B cell (primary cell): ENCODE data around the gene ZNF213. TPM values are rescaled to one million over a fixed set of nuclear protein-coding genes. Genes with fewer than 3 reads are reported as not detected.

Experiments
- ATAC-seq: fragments of 200-7000 bp; cut with Tn5 transposase; one replicate; pipeline ENCODE4 v1.10.0; 2021; ENCODE audit warnings: low read depth, mild to moderate bottlenecking, moderate number of reproducible peaks, moderate library complexity
- CTCF ChIA-PET: fragments of 350-600 bp; sonication (Branson Sonifier 250); formaldehyde crosslinking; loops from one replicate; lab custom pipeline; 2021; ENCODE audit warnings: antibody characterized with exemption, inconsistent platforms; lab: Charles Lee
- POLR2A ChIA-PET: fragments of 350-600 bp; sonication (Branson Sonifier 250); formaldehyde crosslinking; loops from one replicate; lab custom pipeline; 2021; ENCODE audit warnings: antibody characterized with exemption; lab: Charles Lee
- DNase-seq: peaks from one replicate; pipeline ENCODE4 v3.0.0; 2013
- H2AFZ ChIP-seq: 2 replicates; pipeline ENCODE4 v1.6.1; 2012; ENCODE audit warnings: mild to moderate bottlenecking, low read depth, low read length; ENCODE audit not compliant: insufficient read depth, poor library complexity, severe bottlenecking
- H3K27ac ChIP-seq, 2 donors: 1 replicate in 1 of 2; 2 replicates in 1 of 2; pipeline ENCODE4 v1.5.1; 2012 to 2013; ENCODE audit warnings: low read length in 2 of 2, mild to moderate bottlenecking in 2 of 2, moderate library complexity in 1 of 2
- H3K27me3 ChIP-seq, 4 experiments: fragments of 200-600 bp in 1 of 4; sonication (generic) in 1 of 4; replicated peaks in 1 of 4; 1 replicate in 2 of 4; 2 replicates in 2 of 4; pipeline versions ENCODE4 v1.6.1 to v1.7.0; 2013 to 2016; ENCODE audit warnings: low read length in 3 of 4, mild to moderate bottlenecking in 2 of 4, mixed read lengths in 1 of 4, moderate library complexity in 1 of 4; ENCODE audit not compliant: insufficient read depth in 4 of 4, control insufficient read depth in 3 of 4; ENCODE audit errors: control extremely low read depth in 1 of 4
- H3K36me3 ChIP-seq, 2 experiments: replicated peaks in 1 of 2; 1 replicate in 1 of 2; 2 replicates in 1 of 2; pipeline versions ENCODE4 v1.6.1 to v1.7.1; 2013; ENCODE audit warnings: low read length in 1 of 2; ENCODE audit not compliant: insufficient read depth in 2 of 2, control insufficient read depth in 1 of 2; ENCODE audit errors: control extremely low read depth in 1 of 2, extremely low read depth in 1 of 2
- H3K4me1 ChIP-seq, 2 donors: fragments of 200-600 bp in 1 of 2; sonication (generic) in 1 of 2; 1 replicate in 1 of 2; 2 replicates in 1 of 2; pipeline versions ENCODE4 v1.5.1 to v1.6.1; 2013 to 2017; ENCODE audit warnings: low read length in 2 of 2; ENCODE audit not compliant: control insufficient read depth in 2 of 2, insufficient read depth in 2 of 2
- H3K4me2 ChIP-seq: replicated peaks from 2 replicates; pipeline ENCODE3; 2012; ENCODE audit warnings: mild to moderate bottlenecking, low read depth, low read length; ENCODE audit not compliant: poor library complexity, severe bottlenecking
- H3K4me3 ChIP-seq, 5 experiments: fragments of 200-600 bp in 1 of 5; sonication (generic) in 1 of 5; 1 replicate in 3 of 5; 2 replicates in 2 of 5; pipeline versions ENCODE4 v1.5.1 to v1.7.0; 2011 to 2016; ENCODE audit warnings: low read length in 4 of 5, mild to moderate bottlenecking in 4 of 5, low read depth in 2 of 5, control low read depth in 1 of 5, moderate library complexity in 1 of 5; ENCODE audit not compliant: insufficient read depth in 1 of 5; ENCODE audit errors: control extremely low read depth in 1 of 5, extremely low read depth in 1 of 5
- H3K79me2 ChIP-seq: fragments of 200-600 bp; sonication (generic); one replicate; pipeline ENCODE4 v1.6.0; 2016; ENCODE audit warnings: low read length; ENCODE audit not compliant: control insufficient read depth, insufficient read depth
- H3K9ac ChIP-seq: fragments of 200-600 bp; sonication (generic); 2 replicates; pipeline ENCODE4 v1.6.1; 2017; ENCODE audit warnings: mild to moderate bottlenecking, low read length, moderate library complexity
- H3K9me3 ChIP-seq, 3 donors: one replicate each; pipeline versions ENCODE4 v1.6.1 to v1.7.1; 2013; ENCODE audit warnings: low read length in 2 of 3; ENCODE audit not compliant: control insufficient read depth in 2 of 3, insufficient read depth in 1 of 3; ENCODE audit errors: control extremely low read depth in 1 of 3
- H4K20me1 ChIP-seq: 2 replicates; pipeline ENCODE4 v1.6.0; 2012; ENCODE audit warnings: mild to moderate bottlenecking, low read length; ENCODE audit not compliant: insufficient read depth, control insufficient read depth, poor library complexity, severe bottlenecking
- H3K27ac Mint-ChIP-seq: one replicate; pipeline ENCODE4 v1.8.0; 2021; ENCODE audit warnings: mixed read lengths
- H3K27me3 Mint-ChIP-seq: one replicate; pipeline ENCODE4 v1.8.0; 2021; ENCODE audit warnings: mixed read lengths
- H3K4me1 Mint-ChIP-seq: one replicate; pipeline ENCODE4 v1.8.0; 2021; ENCODE audit warnings: mixed read lengths
- H3K4me3 Mint-ChIP-seq: one replicate; pipeline ENCODE4 v1.8.0; 2021; ENCODE audit warnings: mixed read lengths
- H3K9me3 Mint-ChIP-seq: one replicate; pipeline ENCODE4 v1.8.0; 2022; ENCODE audit warnings: mixed read lengths; ENCODE audit not compliant: insufficient read depth
- CTCF ChIP-seq: fragments of 200-600 bp; IDR thresholded peaks from one replicate; pipeline ENCODE4 v1.8.0; 2022; ENCODE audit warnings: antibody characterized with exemption, mild to moderate bottlenecking
- EZH2 ChIP-seq: IDR thresholded peaks from 2 replicates; pipeline ENCODE4 v1.6.1; 2012; ENCODE audit warnings: borderline replicate concordance, low read depth, mild to moderate bottlenecking, moderate library complexity, low read length; ENCODE audit not compliant: insufficient read depth, poor library complexity, severe bottlenecking
- WGBS: methylation state at CpG from one replicate; pipeline ENCODE4 v1.1.5; 2013; ENCODE audit warnings: missing lambda C conversion rate; ENCODE audit not compliant: insufficient coverage; 5-methylcytosine and 5-hydroxymethylcytosine counted together
- intact Hi-C: fragments of 100-400 bp; cut with micrococcal nuclease; formaldehyde crosslinking; loops from one replicate; pipeline ENCODE4 v1.10.0; 2022
- polyA plus RNA-seq: library from polyadenylated mRNA; depleted of rRNA; stranded (reverse); fragments of >200 nt; gene quantifications from 2 replicates; pipeline ENCODE4 v1.2.3, GENCODE V29; 2012
- total RNA-seq, 2 donors: library from RNA; stranded (reverse); fragments of 120-200 nt in 1 of 2; gene quantifications; 1 replicate in 1 of 2; 2 replicates in 1 of 2; pipeline versions ENCODE4 v1.2.3 to v1.2.4, GENCODE V29; 2013 to 2022

Gene ZNF213
- total and polyA plus RNA-seq, 2 donors (not counting 1 experiment from before 2014, with no cell fraction given) = 1.4 to 7.2 TPM

- no peak overlapping the region for H3K27ac Mint-ChIP-seq
- Histone ChIP-seq H3K79me2 (no peaks in the 10 kb centered on the region), H3K9ac (no peak overlapping the region), H3K4me2 (no peak overlapping the region), H4K20me1 (no peaks in the 10 kb centered on the region), H2AFZ (no peak overlapping the region), H3K9me3 (peaks cover 0 to 9% (median 0%) of the 10 kb centered on the region in 3 donors), H3K27me3 (peaks cover 0 to 22% (median 8%) of the 10 kb centered on the region in 4 experiments), H3K4me1 (peaks cover 14 to 16% of the 10 kb centered on the region in 2 donors), H3K27ac (no peak overlapping the region), H3K36me3 (no peaks in the 10 kb centered on the region), H3K4me3 (no peak overlapping the region)
- DNase-seq (no peak), ATAC-seq (no peak)
- intact Hi-C loops = no loop called here
- no peak overlapping the region for H3K4me3 Mint-ChIP-seq
- peaks cover 10% of the 10 kb centered on the region for H3K4me1 Mint-ChIP-seq
- POLR2A ChIA-PET = no interaction called here
- H3K27me3 Mint-ChIP-seq = peaks cover 6% of the 10 kb centered on the region
- no peaks in the 10 kb centered on the region for H3K9me3 Mint-ChIP-seq
- CTCF ChIA-PET = interaction anchor here (0.7 to 2.4 kb wide), 8 partner anchors 10 to 160 kb away, joined by 3 to 17 read pairs (median 8); no protein-coding TSS in a partner anchor
- TF ChIP-seq EZH2 (no peak), CTCF (no peak)
- WGBS = 91% methylated on average over 30 of the region's 37 CpGs
These were observed 29.5 kb downstream of the ZNF213 start for GRCh38 chr16:3164121-3164991.
